ENCODE results near the gene SELENOS.

DNA sequence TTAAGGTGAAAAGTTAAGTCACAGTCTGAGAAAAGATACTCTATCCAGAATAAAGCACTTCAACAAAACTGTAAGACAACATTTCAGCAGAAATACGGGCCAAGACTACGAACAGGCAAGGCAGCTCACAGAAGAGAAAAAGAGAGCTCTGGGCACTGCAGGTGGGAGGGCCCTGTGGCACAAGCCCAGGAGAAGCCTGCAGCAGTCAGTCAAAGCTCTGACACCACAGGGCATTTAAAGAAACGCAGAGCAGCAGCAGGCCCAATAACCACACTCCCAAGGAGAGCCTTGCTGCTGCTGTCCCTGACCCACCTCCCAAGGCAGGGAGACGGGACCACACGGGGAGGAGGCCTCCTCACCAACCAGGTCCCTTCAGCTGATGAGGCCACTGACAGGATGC is 44.6 kb downstream of the SELENOS start:
- TF ChIP-seq POLR2A (IDR thresholded peaks at IDR 0.05; ENCODE audit: low read depth, low read length) (no peak), POLR2AphosphoS5 (IDR thresholded peaks at IDR 0.05; ENCODE audit: low read depth, low read length) (no peak), TAF1 (IDR thresholded peaks at IDR 0.05; ENCODE audit: borderline replicate concordance, low read depth, low read length) (no peak)

Data from GM12892 (cell line).